Esophagus muscularis mucosa (tissue), 3 donors: ENCODE measurements around the gene DSCAM.

Experiments
- CTCF ChIP-seq, 3 experiments: fragments of 200-600 bp in 2 of 3; fragments of 450-650 bp in 1 of 3; sonication (generic) in 2 of 3; IDR thresholded peaks; one replicate each; pipeline ENCODE4 v1.5.1; 2017 to 2019; ENCODE audit warnings: antibody characterized with exemption in 3 of 3, mild to moderate bottlenecking in 2 of 3, moderate library complexity in 1 of 3
- POLR2A ChIP-seq: fragments of 450-650 bp; IDR thresholded peaks from one replicate; pipeline ENCODE4 v1.6.1; 2017; ENCODE audit warnings: antibody characterized with exemption, moderate library complexity, mild to moderate bottlenecking, low read depth

GRCh38 chr21:40173816-40174215 is 673.1 kb downstream of the DSCAM start:
- no peak for TF ChIP-seq POLR2A
- TF ChIP-seq CTCF (IDR thresholded peaks at IDR 0.05): no peak
